Measurements from ENCODE around the gene IQCF2. TPM values are rescaled to one million over a fixed set of nuclear protein-coding genes. Genes with fewer than 3 reads are reported as not detected.

The IQCF2 gene
- total and polyA plus RNA-seq, 9 of the 15 experiments (the other 6 are each of a cell fraction or from before 2014, with no cell fraction given), result not detected

GRCh38 chr3:51876186-51876585 lies 14.8 kb downstream of the IQCF2 start:
- H3K9me3 ChIP-seq (replicated peaks; ENCODE audit: control insufficient read depth, insufficient read depth, low read depth, low read length), result no peaks in the 10 kb centered on the region
- DNase-seq (ENCODE audit: extremely low read depth in 1 of 4, low spot score in 3 of 4) (no peak), FAIRE-seq (no peak), ATAC-seq (no peak)
- no peaks in the 10 kb centered on the region for H4K20me1 ChIP-seq (replicated peaks; ENCODE audit: control insufficient read depth, insufficient read depth, low read length)
- in situ Hi-C loops (cut with MboI), result no loop called here
- H3K79me2 ChIP-seq (ENCODE audit: control insufficient read depth, insufficient read depth, low read length), result no peaks in the 10 kb centered on the region
- WGBS (ENCODE audit: insufficient coverage, low coverage, missing lambda C conversion rate), result 0% methylated on average over 5 of the region's 6 CpGs
- ChIA-PET CTCF (ENCODE audit: low intra/inter-chr PET ratio) (no interaction called here), POLR2A (no interaction called here)
- H3K4me1 ChIP-seq (replicated peaks in 1 of 2; ENCODE audit: control insufficient read depth in 2 of 2, insufficient read depth in 2 of 2, low read length in 2 of 2), result no peaks in the 10 kb centered on the region
- intact Hi-C loops (cut with micrococcal nuclease), result no loop called here
- no peaks in the 10 kb centered on the region for H3K36me3 ChIP-seq (ENCODE audit: control insufficient read depth, insufficient read depth, low read length)
- no peak overlapping the region for H3K4me2 ChIP-seq (ENCODE audit: insufficient read depth, low read length)
- H3K4me3 ChIP-seq, result no peak overlapping the region
- no peak overlapping the region for H3K9ac ChIP-seq (ENCODE audit: insufficient read depth in 1 of 2, low read depth in 2 of 2, low read length in 2 of 2)
- H3K9me1 ChIP-seq (ENCODE audit: control insufficient read depth, insufficient read depth, low read length), result no peaks in the 10 kb centered on the region
- peaks cover 0 to 10% of the 10 kb centered on the region in 2 experiments; a peak in 2 of 5 replicates for H3K27me3 ChIP-seq (ENCODE audit: control insufficient read depth in 2 of 2, insufficient read depth in 2 of 2, low read length in 2 of 2)
- no peak overlapping the region for H3K27ac ChIP-seq (ENCODE audit: extremely low read depth, low read depth, low read length)
- H2AFZ ChIP-seq (ENCODE audit: low read depth, low read length), result no peak overlapping the region
- no peak for TF ChIP-seq ETV6 (IDR thresholded peaks at IDR 0.05; ENCODE audit: borderline replicate concordance in 1 of 2, low read depth in 2 of 2, low read length in 1 of 2)
- TF ChIP-seq ETV6 (CRISPR knock-in tag; IDR thresholded peaks at IDR 0.05; ENCODE audit: borderline replicate concordance), result no peak
- TF ChIP-seq FUS (optimal IDR thresholded peaks at IDR 0.05; ENCODE audit: low read depth, low read length), result no peak
- TF ChIP-seq GABPA (tag; conservative IDR thresholded peaks at IDR 0.05; ENCODE audit: low read depth), result no peak
- no TSS peak for BruUV-seq (replicated peaks)

DNA sequence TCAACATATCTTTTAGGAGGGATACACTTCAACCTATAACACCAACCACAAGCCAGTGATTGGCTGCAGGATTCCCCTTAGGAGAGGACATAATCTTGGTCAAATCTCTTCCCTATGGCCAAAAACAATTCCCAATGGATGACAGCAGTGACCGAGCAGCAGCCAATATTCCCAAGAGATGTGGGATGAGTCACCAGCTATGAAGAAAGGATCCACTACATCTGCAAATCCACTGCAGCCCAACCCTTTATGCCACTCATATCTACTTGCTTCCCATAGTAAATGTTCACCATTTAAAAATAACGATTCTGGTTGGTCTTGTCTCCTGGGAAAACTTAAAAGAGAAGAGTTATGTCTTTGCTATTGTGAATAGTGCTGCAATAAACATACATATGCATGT lies 18.5 kb downstream of the IQCF2 start:
- POLR2A ChIA-PET, result no interaction called here
- no peak for FAIRE-seq
- Histone ChIP-seq H3K9me1 (ENCODE audit: control insufficient read depth, insufficient read depth, low read length) (no peaks in the 10 kb centered on the region), H2AFZ (ENCODE audit: low read depth, low read length) (no peak overlapping the region), H3K9me3 (replicated peaks; ENCODE audit: control insufficient read depth, insufficient read depth, low read depth, low read length) (no peaks in the 10 kb centered on the region), H3K79me2 (ENCODE audit: control insufficient read depth, insufficient read depth, low read length) (no peaks in the 10 kb centered on the region), H3K27ac (ENCODE audit: extremely low read depth, low read depth, low read length) (no peak overlapping the region), H3K36me3 (ENCODE audit: control insufficient read depth, insufficient read depth, low read length) (no peaks in the 10 kb centered on the region), H3K4me2 (ENCODE audit: insufficient read depth, low read length) (no peak overlapping the region), H3K27me3 (ENCODE audit: control insufficient read depth in 2 of 2, insufficient read depth in 2 of 2, low read length in 2 of 2) (no peaks in the 10 kb centered on the region; a peak in 1 of 5 replicates), H3K4me1 (replicated peaks in 1 of 2; ENCODE audit: control insufficient read depth in 2 of 2, insufficient read depth in 2 of 2, low read length in 2 of 2) (no peaks in the 10 kb centered on the region), H3K9ac (ENCODE audit: insufficient read depth in 1 of 2, low read depth in 2 of 2, low read length in 2 of 2) (no peak overlapping the region), H4K20me1 (replicated peaks; ENCODE audit: control insufficient read depth, insufficient read depth, low read length) (no peaks in the 10 kb centered on the region), H3K4me3 (no peak overlapping the region)
- WGBS (ENCODE audit: insufficient coverage, low coverage, missing lambda C conversion rate), result 0% methylated on average over 2 of the region's 2 CpGs
- CTCF ChIA-PET (ENCODE audit: low intra/inter-chr PET ratio), result no interaction called here
- no peak for DNase-seq (ENCODE audit: extremely low read depth in 1 of 4, low spot score in 3 of 4)
- intact Hi-C loops (cut with micrococcal nuclease), result no loop called here
- BruUV-seq (replicated peaks), result no TSS peak
- ATAC-seq, result no peak
- in situ Hi-C loops (cut with MboI), result no loop called here
- TF ChIP-seq TBP (optimal IDR thresholded peaks at IDR 0.05; ENCODE audit: low read depth, low read length), result no peak
- TF ChIP-seq ARID2 (IDR thresholded peaks at IDR 0.05), result no peak
- no peak for TF ChIP-seq KDM4B (IDR thresholded peaks at IDR 0.05; ENCODE audit: borderline replicate concordance in 2 of 2, low read depth in 1 of 2)
- no peak for TF ChIP-seq ZKSCAN3 (CRISPR knock-in tag; IDR thresholded peaks at IDR 0.05)
- TF ChIP-seq ZNF449 (CRISPR knock-in tag; IDR thresholded peaks at IDR 0.05), result no peak
- no peak for TF ChIP-seq CBX2 (IDR thresholded peaks at IDR 0.05; ENCODE audit: insufficient read depth, low read length, poor library complexity, severe bottlenecking)
- TF ChIP-seq ETS1 (conservative IDR thresholded peaks at IDR 0.05; ENCODE audit: control insufficient read depth, low read depth, low read length), result no peak
- no peak for TF ChIP-seq ESRRA (IDR thresholded peaks at IDR 0.05; ENCODE audit: borderline replicate concordance, low read depth)
- no peak for TF ChIP-seq HNRNPH1 (optimal IDR thresholded peaks at IDR 0.05; ENCODE audit: low read depth, low read length)
- TF ChIP-seq ZNF57 (CRISPR knock-in tag; IDR thresholded peaks at IDR 0.05), result no peak
- no peak for TF ChIP-seq SIRT6 (IDR thresholded peaks at IDR 0.05; ENCODE audit: low read depth, low read length)

Measured in K562 (cell line).